Measurements from ENCODE around the gene IFT57. TPM values are rescaled to one million over a fixed set of nuclear protein-coding genes. Genes with fewer than 3 reads are reported as not detected.

The IFT57 gene
- total and polyA plus RNA-seq, 10 of the 15 experiments (the other 5 are each of a cell fraction or from before 2014, with no cell fraction given), result 1.8 to 25.0 (median 7.5) TPM

GRCh38 chr3:108124337-108125152 is 97.7 kb downstream of the IFT57 start (continued):
- peak; percentile 73 for TF ChIP-seq ZNF687 (IDR thresholded peaks at IDR 0.05)
- TF ChIP-seq IRF3 (IDR thresholded peaks at IDR 0.05), result 0 out of 2 replicates have a peak, but pooled peaks have one; percentile 16
- peak; percentile 62; the same call in 1 of the 2 replicates for TF ChIP-seq EED (IDR thresholded peaks at IDR 0.05; ENCODE audit: low read depth)
- peak; percentile 69 for TF ChIP-seq MLLT1 (IDR thresholded peaks at IDR 0.05)
- TF ChIP-seq RUNX3 (IDR thresholded peaks at IDR 0.05; ENCODE audit: low read length), result peak; percentile 93
- no peak for TF ChIP-seq E4F1 (IDR thresholded peaks at IDR 0.05; ENCODE audit: borderline replicate concordance, partially characterized antibody)
- TF ChIP-seq STAT1 (conservative IDR thresholded peaks at IDR 0.05), result no peak
- TF ChIP-seq BCL11A (IDR thresholded peaks at IDR 0.05; ENCODE audit: low read depth, low read length), result peak; percentile 61; the same call in 1 of the 2 replicates
- no peak for TF ChIP-seq SUPT20H (IDR thresholded peaks at IDR 0.05; ENCODE audit: borderline replicate concordance, control insufficient read depth, low read depth, low read length)
- TF ChIP-seq TCF7 (IDR thresholded peaks at IDR 0.05; ENCODE audit: borderline replicate concordance), result peak; percentile 27; the same call in 1 of the 2 replicates
- peak; percentile 96 for TF ChIP-seq NFIC (IDR thresholded peaks at IDR 0.05; ENCODE audit: low read depth, low read length)
- TF ChIP-seq SMAD5 (IDR thresholded peaks at IDR 0.05; ENCODE audit: low read depth), result peak; percentile 74
- TF ChIP-seq EP300 (IDR thresholded peaks at IDR 0.05; ENCODE audit: borderline replicate concordance in 1 of 2, control insufficient read depth in 1 of 2, low read depth in 2 of 2, low read length in 2 of 2), result peak; percentile 54 to 68; a peak in 2 of 4 replicates
- peak; percentile 79 for TF ChIP-seq NKRF (conservative IDR thresholded peaks at IDR 0.05)
- peak; percentile 45; the same call in 1 of the 2 replicates for TF ChIP-seq TCF3 (IDR thresholded peaks at IDR 0.05; ENCODE audit: borderline replicate concordance, insufficient read depth, low read depth, low read length)
- TF ChIP-seq NFYA (IDR thresholded peaks at IDR 0.05; ENCODE audit: borderline replicate concordance, low read depth, low read length), result no peak
- TF ChIP-seq BMI1 (IDR thresholded peaks at IDR 0.05; ENCODE audit: borderline replicate concordance), result no peak
